ENCODE measurements around the gene FAT1. TPM values are rescaled to one million over a fixed set of nuclear protein-coding genes. Genes with fewer than 3 reads are reported as not detected.

Gene FAT1
- total and polyA plus RNA-seq, 9 of the 15 experiments (the other 6 are each of a cell fraction or from before 2014, with no cell fraction given) = 6.0 to 38.4 (median 21.4) TPM

- TF ChIP-seq EWSR1 (IDR thresholded peaks at IDR 0.05; ENCODE audit: borderline replicate concordance, low read depth, partially characterized antibody) (no peak), AFF4 (CRISPR knock-in tag; IDR thresholded peaks at IDR 0.05) (no peak), POU5F1 (IDR thresholded peaks at IDR 0.05; ENCODE audit: borderline replicate concordance, low read depth, low read length, partially characterized antibody) (no peak), STAT5B (CRISPR knock-in tag; IDR thresholded peaks at IDR 0.05) (no peak), RNF2 (IDR thresholded peaks at IDR 0.05) (no peak)
Observed at GRCh38 chr4:186746581-186746980, 22.9 kb upstream of the FAT1 start (continued).

GRCh38 chr4:186743261-186743660 lies 19.6 kb upstream of the FAT1 start:
- H3K27me3 ChIP-seq (ENCODE audit: control insufficient read depth in 2 of 2, insufficient read depth in 2 of 2, low read length in 2 of 2) = peaks cover 0 to 9% of the 10 kb centered on the region in 2 experiments; a peak in 2 of 5 replicates
- H3K4me2 ChIP-seq (ENCODE audit: insufficient read depth, low read length) = no peak overlapping the region
- no peaks in the 10 kb centered on the region for H4K20me1 ChIP-seq (replicated peaks; ENCODE audit: control insufficient read depth, insufficient read depth, low read length)
- BruUV-seq (replicated peaks) = no TSS peak
- WGBS (ENCODE audit: insufficient coverage, low coverage, missing lambda C conversion rate) = 5% methylated on average over 10 of the region's 10 CpGs
- no peaks in the 10 kb centered on the region for H3K36me3 ChIP-seq (ENCODE audit: control insufficient read depth, insufficient read depth, low read length)
- ATAC-seq = no peak
- FAIRE-seq = no peak
- POLR2A ChIA-PET = no interaction called here
- intact Hi-C loops (cut with micrococcal nuclease) = no loop called here
- H3K4me3 ChIP-seq = no peak overlapping the region
- H3K79me2 ChIP-seq (ENCODE audit: control insufficient read depth, insufficient read depth, low read length) = no peaks in the 10 kb centered on the region
- CTCF ChIA-PET (ENCODE audit: low intra/inter-chr PET ratio) = no interaction called here
- H3K4me1 ChIP-seq (replicated peaks in 1 of 2; ENCODE audit: control insufficient read depth in 2 of 2, insufficient read depth in 2 of 2, low read length in 2 of 2) = peaks cover 0 to 10% of the 10 kb centered on the region in 2 experiments; a peak in 3 of 5 replicates
- H3K9me1 ChIP-seq (ENCODE audit: control insufficient read depth, insufficient read depth, low read length) = no peaks in the 10 kb centered on the region
- no peak for DNase-seq (ENCODE audit: extremely low read depth in 1 of 4, low spot score in 3 of 4)
- no peak overlapping the region for H3K9ac ChIP-seq (ENCODE audit: insufficient read depth in 1 of 2, low read depth in 2 of 2, low read length in 2 of 2)
- no peak overlapping the region for H2AFZ ChIP-seq (ENCODE audit: low read depth, low read length)
- H3K27ac ChIP-seq (ENCODE audit: extremely low read depth, low read depth, low read length) = no peak overlapping the region
- in situ Hi-C loops (cut with MboI) = no loop called here
- H3K9me3 ChIP-seq (replicated peaks; ENCODE audit: control insufficient read depth, insufficient read depth, low read depth, low read length) = no peaks in the 10 kb centered on the region
- TF ChIP-seq PRPF4 (IDR thresholded peaks at IDR 0.05; ENCODE audit: insufficient read depth, low read depth, low read length, poor library complexity, severe bottlenecking) (no peak), ZNF507 (tag; conservative IDR thresholded peaks at IDR 0.05) (no peak), TSHZ1 (CRISPR knock-in tag; IDR thresholded peaks at IDR 0.05) (no peak), HMGN3 (IDR thresholded peaks at IDR 0.05; ENCODE audit: borderline replicate concordance, extremely low read depth, insufficient read length, low read depth, low read length) (no peak), SMARCA5 (IDR thresholded peaks at IDR 0.05) (no peak), RFX1 (IDR thresholded peaks at IDR 0.05) (no peak), PHTF2 (CRISPR knock-in tag; IDR thresholded peaks at IDR 0.05) (no peak), ELF4 (CRISPR knock-in tag; IDR thresholded peaks at IDR 0.05) (no peak), ZSCAN32 (CRISPR knock-in tag; IDR thresholded peaks at IDR 0.05) (no peak), ZNF217 (CRISPR knock-in tag; IDR thresholded peaks at IDR 0.05) (no peak), TFAM (CRISPR knock-in tag; conservative IDR thresholded peaks at IDR 0.05) (no peak), ZBED1 (IDR thresholded peaks at IDR 0.05) (no peak)
